ENCODE measurements around the gene STK39. TPM values are rescaled to one million over a fixed set of nuclear protein-coding genes. Genes with fewer than 3 reads are reported as not detected.

The STK39 gene
- total RNA-seq, 4 donors from 2014 or later: 17.4 to 27.6 (median 20.6) TPM

- 56 to 57% methylated on average over 3 of the region's 3 CpGs for WGBS, 2 donors
- Histone ChIP-seq H3K36me3 (no peaks in the 10 kb centered on the region), H3K27me3 (no peaks in the 10 kb centered on the region), H3K27ac (no peak overlapping the region), H3K4me3 (no peak overlapping the region), H3K4me1 (no peaks in the 10 kb centered on the region), H3K9me3 (no peaks in the 10 kb centered on the region)
- no peak for DNase-seq
- TF ChIP-seq POLR2A (IDR thresholded peaks at IDR 0.05) (no peak), CTCF (IDR thresholded peaks at IDR 0.05) (no peak)
- intact Hi-C loops (cut with DNase I): no loop called here
These were observed 301.0 kb downstream of the STK39 start for GRCh38 chr2:167946441-167946841.

GRCh38 chr2:167945660-167946368, 301.6 kb downstream of the STK39 start:
- DNase-seq: no peak
- Histone ChIP-seq H3K27ac (no peak overlapping the region), H3K9me3 (no peaks in the 10 kb centered on the region), H3K4me1 (no peaks in the 10 kb centered on the region), H3K27me3 (no peaks in the 10 kb centered on the region), H3K36me3 (no peaks in the 10 kb centered on the region), H3K4me3 (no peak overlapping the region)
- 80 to 82% methylated on average over 10 of the region's 10 CpGs for WGBS, 2 donors
- TF ChIP-seq POLR2A (IDR thresholded peaks at IDR 0.05) (no peak), CTCF (IDR thresholded peaks at IDR 0.05) (no peak)
- intact Hi-C loops (cut with DNase I): no loop called here

- TF ChIP-seq POLR2A (IDR thresholded peaks at IDR 0.05): no peak
- no peaks in the 10 kb centered on the region for H3K36me3 ChIP-seq
- WGBS, 2 donors: 74 to 86% methylated on average over 8 of the region's 8 CpGs
- H3K9me3 ChIP-seq: no peaks in the 10 kb centered on the region
- no peak overlapping the region for H3K27ac ChIP-seq
- H3K27me3 ChIP-seq: no peaks in the 10 kb centered on the region
- H3K4me1 ChIP-seq: no peaks in the 10 kb centered on the region
- intact Hi-C loops (cut with DNase I): no loop called here
- no peak overlapping the region for H3K4me3 ChIP-seq
- no peak for DNase-seq
These were observed 302.4 kb downstream of the STK39 start for GRCh38 chr2:167944825-167945659.

- no peak for TF ChIP-seq POLR2A (IDR thresholded peaks at IDR 0.05)
- TF ChIP-seq CTCF (IDR thresholded peaks at IDR 0.05): no peak
- Histone ChIP-seq H3K27me3 (no peaks in the 10 kb centered on the region), H3K4me3 (no peak overlapping the region), H3K27ac (no peak overlapping the region), H3K9me3 (no peaks in the 10 kb centered on the region), H3K4me1 (no peaks in the 10 kb centered on the region), H3K36me3 (no peaks in the 10 kb centered on the region)
- WGBS, 2 donors: 81 to 86% methylated on average over 1 of the region's 1 CpG
- intact Hi-C loops (cut with DNase I): no loop called here
- DNase-seq: no peak
These were observed 303.5 kb downstream of the STK39 start for GRCh38 chr2:167943897-167944296.

GRCh38 chr2:167943368-167943767, 304.0 kb downstream of the STK39 start:
- WGBS, 2 donors: 88 to 100% methylated on average over 1 of the region's 1 CpG

More at GRCh38 chr2:167943368-167943767, 304.0 kb downstream of the STK39 start:
- intact Hi-C loops (cut with DNase I): no loop called here
- Histone ChIP-seq H3K4me3 (no peak overlapping the region), H3K4me1 (no peaks in the 10 kb centered on the region), H3K27ac (no peak overlapping the region), H3K36me3 (no peaks in the 10 kb centered on the region), H3K27me3 (no peaks in the 10 kb centered on the region), H3K9me3 (no peaks in the 10 kb centered on the region)
- no peak for DNase-seq
- TF ChIP-seq CTCF (IDR thresholded peaks at IDR 0.05) (no peak), POLR2A (IDR thresholded peaks at IDR 0.05) (no peak)
